ENCODE results near the gene PROSER2. TPM values are rescaled to one million over a fixed set of nuclear protein-coding genes. Genes with fewer than 3 reads are reported as not detected.

PROSER2 gene
- total and polyA plus RNA-seq, 2 experiments from 2014 or later = 0.65 to 1.2 TPM

DNA sequence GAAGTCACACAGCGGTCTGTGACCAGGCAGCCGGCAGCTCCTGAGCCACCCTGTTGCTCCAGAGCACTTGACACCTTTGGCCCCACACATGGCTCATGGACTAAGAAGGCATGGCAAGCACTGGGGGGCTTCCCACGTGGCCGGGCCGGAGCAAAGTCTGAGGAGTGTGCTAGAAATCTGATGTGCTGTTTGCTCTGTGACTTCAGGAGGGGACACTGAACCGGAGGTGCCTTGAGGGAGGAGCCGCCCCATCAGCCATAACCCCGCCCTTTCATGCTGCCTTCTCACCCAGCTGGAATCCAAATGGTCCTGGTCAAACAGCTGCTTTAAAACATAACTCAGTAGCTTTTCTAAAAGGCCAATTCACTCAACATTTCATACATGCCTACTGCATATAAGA lies 33.5 kb downstream of the PROSER2 start:
- Histone ChIP-seq H3K9me2 (ENCODE audit: insufficient read depth) (no peaks in the 10 kb centered on the region), H3K27me3 (replicated peaks; ENCODE audit: insufficient read depth) (no peaks in the 10 kb centered on the region), H3K36me3 (ENCODE audit: low read depth) (no peaks in the 10 kb centered on the region), H3K4me3 (no peak overlapping the region), H3K4me2 (ENCODE audit: unreplicated experiment) (no peak overlapping the region), H4K20me1 (ENCODE audit: insufficient read depth) (no peaks in the 10 kb centered on the region), H3K9me3 (ENCODE audit: low read depth) (no peaks in the 10 kb centered on the region), H2AFZ (no peak overlapping the region), H3K9ac (no peak overlapping the region), H3F3A (ENCODE audit: insufficient read depth) (no peaks in the 10 kb centered on the region), H3K4me1 (ENCODE audit: insufficient read depth) (no peaks in the 10 kb centered on the region), H3K79me2 (ENCODE audit: insufficient read depth) (no peaks in the 10 kb centered on the region), H3K27ac (no peak overlapping the region)
- in situ Hi-C loops (cut with MboI) = no loop called here
- peak; percentile 31 for DNase-seq
- no peak for TF ChIP-seq EZH2 (IDR thresholded peaks at IDR 0.05; ENCODE audit: insufficient read depth, poor library complexity, severe bottlenecking)
- no peak for TF ChIP-seq EZH2phosphoT487 (IDR thresholded peaks at IDR 0.05; ENCODE audit: insufficient read depth, low read depth)
- WGBS, 2 experiments (ENCODE audit: low coverage in 1 of 2, low lambda C conversion rate in 2 of 2, missing lambda C conversion rate in 2 of 2) = 55 to 60% methylated on average over 8 of the region's 8 CpGs

DNA sequence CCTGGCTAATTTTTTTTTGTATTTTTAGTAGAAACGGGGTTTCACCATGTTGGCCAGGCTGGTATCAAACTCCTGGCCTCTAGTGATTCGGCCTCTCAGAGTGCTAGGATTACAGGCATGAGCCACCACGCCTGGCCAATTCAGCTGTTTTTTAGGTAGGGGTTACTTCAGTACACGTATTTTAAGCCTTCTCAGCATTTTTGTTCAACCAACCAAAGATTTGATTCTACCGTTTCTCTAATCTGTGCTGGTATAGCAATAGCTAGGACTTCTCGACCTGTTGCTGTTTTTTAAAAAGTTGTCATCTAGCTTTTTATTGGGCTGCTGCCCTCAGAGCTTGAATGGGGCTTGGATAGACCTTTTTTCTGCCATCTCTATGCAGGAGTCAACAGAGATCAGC lies 34.9 kb downstream of the PROSER2 start:
- no peaks in the 10 kb centered on the region for H3K27me3 ChIP-seq (replicated peaks; ENCODE audit: insufficient read depth)
- no peaks in the 10 kb centered on the region for H3K9me2 ChIP-seq (ENCODE audit: insufficient read depth)
- DNase-seq = no peak
- no peak overlapping the region for H3K4me3 ChIP-seq
- TF ChIP-seq EZH2 (IDR thresholded peaks at IDR 0.05; ENCODE audit: insufficient read depth, poor library complexity, severe bottlenecking) (no peak), EZH2phosphoT487 (IDR thresholded peaks at IDR 0.05; ENCODE audit: insufficient read depth, low read depth) (no peak)
- H3F3A ChIP-seq (ENCODE audit: insufficient read depth) = no peaks in the 10 kb centered on the region
- no peak overlapping the region for H3K4me2 ChIP-seq (ENCODE audit: unreplicated experiment)
- H2AFZ ChIP-seq = no peak overlapping the region
- 78 to 86% methylated on average over 6 of the region's 6 CpGs for WGBS, 2 experiments (ENCODE audit: low coverage in 1 of 2, low lambda C conversion rate in 2 of 2, missing lambda C conversion rate in 2 of 2)
- in situ Hi-C loops (cut with MboI) = no loop called here
- H3K36me3 ChIP-seq (ENCODE audit: low read depth) = no peaks in the 10 kb centered on the region
- no peak overlapping the region for H3K9ac ChIP-seq
- H3K9me3 ChIP-seq (ENCODE audit: low read depth) = no peaks in the 10 kb centered on the region
- H3K4me1 ChIP-seq (ENCODE audit: insufficient read depth) = no peaks in the 10 kb centered on the region
- H4K20me1 ChIP-seq (ENCODE audit: insufficient read depth) = no peaks in the 10 kb centered on the region
- no peak overlapping the region for H3K27ac ChIP-seq
- H3K79me2 ChIP-seq (ENCODE audit: insufficient read depth) = no peaks in the 10 kb centered on the region

DNA sequence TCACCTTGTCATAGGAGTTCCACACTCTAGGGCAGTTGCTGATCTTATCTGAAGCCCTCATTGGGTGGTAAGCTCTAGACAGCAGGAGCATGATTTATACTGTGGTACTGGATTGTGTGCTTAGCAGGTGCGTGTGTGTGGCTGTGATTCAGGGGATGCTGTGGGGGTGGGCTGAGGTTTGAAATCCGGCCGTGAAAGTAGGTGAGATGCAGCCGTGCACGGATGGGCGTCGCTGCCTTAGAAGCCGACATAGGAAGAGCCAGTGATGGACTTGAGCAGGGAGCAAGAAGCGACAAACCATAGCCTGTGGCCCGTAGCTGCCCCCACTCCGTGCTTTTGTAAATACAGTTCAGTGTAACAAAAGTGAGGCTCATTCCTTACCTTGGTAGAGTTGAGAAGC lies 38.2 kb downstream of the PROSER2 start:
- no peak overlapping the region for H2AFZ ChIP-seq
- no peak overlapping the region for H3K27ac ChIP-seq
- H3K4me3 ChIP-seq = no peak overlapping the region
- DNase-seq = no peak
- 83 to 87% methylated on average over 11 of the region's 11 CpGs for WGBS, 2 experiments (ENCODE audit: low coverage in 1 of 2, low lambda C conversion rate in 2 of 2, missing lambda C conversion rate in 2 of 2)
- H3K9me2 ChIP-seq (ENCODE audit: insufficient read depth) = no peaks in the 10 kb centered on the region
- H3F3A ChIP-seq (ENCODE audit: insufficient read depth) = no peaks in the 10 kb centered on the region
- H3K4me2 ChIP-seq (ENCODE audit: unreplicated experiment) = no peak overlapping the region
- no peaks in the 10 kb centered on the region for H4K20me1 ChIP-seq (ENCODE audit: insufficient read depth)
- TF ChIP-seq EZH2phosphoT487 (IDR thresholded peaks at IDR 0.05; ENCODE audit: insufficient read depth, low read depth) (no peak), EZH2 (IDR thresholded peaks at IDR 0.05; ENCODE audit: insufficient read depth, poor library complexity, severe bottlenecking) (no peak)
- in situ Hi-C loops (cut with MboI) = no loop called here
- no peaks in the 10 kb centered on the region for H3K36me3 ChIP-seq (ENCODE audit: low read depth)
- H3K27me3 ChIP-seq (replicated peaks; ENCODE audit: insufficient read depth) = no peaks in the 10 kb centered on the region; the same call in 1 of the 2 replicates
- H3K9me3 ChIP-seq (ENCODE audit: low read depth) = no peaks in the 10 kb centered on the region
- no peaks in the 10 kb centered on the region for H3K4me1 ChIP-seq (ENCODE audit: insufficient read depth)
- no peaks in the 10 kb centered on the region for H3K79me2 ChIP-seq (ENCODE audit: insufficient read depth)
- H3K9ac ChIP-seq = no peak overlapping the region

DNA sequence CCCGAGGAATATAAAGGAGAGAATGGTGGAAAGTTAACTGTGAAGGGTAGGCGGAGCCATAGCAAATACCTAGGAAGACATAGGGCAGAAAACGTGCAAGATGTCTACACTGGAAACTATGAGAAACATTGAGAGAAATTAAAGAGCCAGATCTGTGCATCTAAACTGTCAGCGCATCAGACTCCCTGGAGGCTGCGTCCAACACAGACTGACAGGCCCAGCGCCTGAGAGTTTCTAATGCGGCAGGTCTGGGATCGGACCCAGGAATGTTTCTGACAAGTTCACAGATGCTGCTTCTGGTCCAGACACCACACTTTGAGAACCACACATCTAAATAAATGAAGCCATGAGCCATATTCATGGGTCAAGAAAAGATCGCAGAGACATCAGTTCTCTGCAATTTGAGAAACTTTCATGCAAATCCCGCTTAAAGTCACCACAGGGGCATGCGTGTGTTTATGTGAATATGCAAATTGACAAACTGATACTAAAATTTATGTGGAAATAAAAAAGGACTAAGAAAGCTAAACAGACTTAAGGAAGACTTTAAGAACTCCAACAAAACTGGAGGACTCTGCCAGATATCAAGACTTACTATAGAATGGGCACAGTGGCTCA lies 38.8 kb downstream of the PROSER2 start:
- no peak overlapping the region for H2AFZ ChIP-seq
- H3K4me2 ChIP-seq (ENCODE audit: unreplicated experiment) = no peak overlapping the region
- no peak overlapping the region for H3K27ac ChIP-seq
- H3K27me3 ChIP-seq (replicated peaks; ENCODE audit: insufficient read depth) = no peaks in the 10 kb centered on the region; the same call in 1 of the 2 replicates
- no peak overlapping the region for H3K4me3 ChIP-seq
- WGBS, 2 experiments (ENCODE audit: low coverage in 1 of 2, low lambda C conversion rate in 2 of 2, missing lambda C conversion rate in 2 of 2) = 78 to 80% methylated on average over 11 of the region's 11 CpGs
- no peaks in the 10 kb centered on the region for H3K9me2 ChIP-seq (ENCODE audit: insufficient read depth)
- TF ChIP-seq EZH2 (IDR thresholded peaks at IDR 0.05; ENCODE audit: insufficient read depth, poor library complexity, severe bottlenecking) = no peak
- no peak for TF ChIP-seq EZH2phosphoT487 (IDR thresholded peaks at IDR 0.05; ENCODE audit: insufficient read depth, low read depth)
- no peaks in the 10 kb centered on the region for H3K4me1 ChIP-seq (ENCODE audit: insufficient read depth)
- no peaks in the 10 kb centered on the region for H4K20me1 ChIP-seq (ENCODE audit: insufficient read depth)
- no peak overlapping the region for H3K9ac ChIP-seq
- H3K79me2 ChIP-seq (ENCODE audit: insufficient read depth) = no peaks in the 10 kb centered on the region
- H3K9me3 ChIP-seq (ENCODE audit: low read depth) = no peaks in the 10 kb centered on the region
- H3F3A ChIP-seq (ENCODE audit: insufficient read depth) = no peaks in the 10 kb centered on the region
- in situ Hi-C loops (cut with MboI) = no loop called here
- DNase-seq = no peak
- H3K36me3 ChIP-seq (ENCODE audit: low read depth) = no peaks in the 10 kb centered on the region

Data from GM23248 (cell line).